NCI-H146 treated with DMSO at 0.1 percent for 48 hours (cell line): ENCODE results near the gene RAP1GDS1.
"Not testable (repeated sequence)": the region's sequence is repeated elsewhere in the genome, so short reads cannot be mapped to it uniquely, and the experiment has no call there.

Experiments
- DNase-seq: peaks from one replicate; lab custom pipeline; 2025; ENCODE audit not compliant: unreplicated experiment; lab: John Stamatoyannopoulos, UW

RAP1GDS1 gene

GRCh38 chr4:98479590-98479989 lies 218.4 kb downstream of the RAP1GDS1 start:
- not testable (repeated sequence) for DNase-seq

GRCh38 chr4:98480535-98480934 lies 219.4 kb downstream of the RAP1GDS1 start:
- no peak for DNase-seq

DNA sequence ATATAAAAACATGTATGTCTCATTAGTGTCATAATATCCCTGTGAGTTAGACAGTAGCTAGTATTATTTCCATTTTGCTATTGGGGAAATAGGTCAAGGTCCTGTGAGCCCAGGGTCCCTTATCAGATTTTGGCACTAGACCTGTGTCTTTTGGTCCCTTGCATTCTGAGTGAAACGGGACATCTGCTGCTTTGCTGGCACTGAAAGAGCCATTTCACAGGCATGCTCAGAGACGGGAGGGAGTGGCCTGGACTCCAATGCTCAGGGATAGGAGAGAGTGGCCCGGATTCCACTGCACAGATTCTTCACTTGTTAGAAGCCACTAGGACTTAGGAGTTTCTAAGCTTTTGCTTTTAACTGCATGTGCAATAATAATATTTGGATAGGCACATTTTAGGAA lies 220.0 kb downstream of the RAP1GDS1 start:
- no peak for DNase-seq

- no peak for DNase-seq
Measured at GRCh38 chr4:98482503-98482846, 221.3 kb downstream of the RAP1GDS1 start.

DNA sequence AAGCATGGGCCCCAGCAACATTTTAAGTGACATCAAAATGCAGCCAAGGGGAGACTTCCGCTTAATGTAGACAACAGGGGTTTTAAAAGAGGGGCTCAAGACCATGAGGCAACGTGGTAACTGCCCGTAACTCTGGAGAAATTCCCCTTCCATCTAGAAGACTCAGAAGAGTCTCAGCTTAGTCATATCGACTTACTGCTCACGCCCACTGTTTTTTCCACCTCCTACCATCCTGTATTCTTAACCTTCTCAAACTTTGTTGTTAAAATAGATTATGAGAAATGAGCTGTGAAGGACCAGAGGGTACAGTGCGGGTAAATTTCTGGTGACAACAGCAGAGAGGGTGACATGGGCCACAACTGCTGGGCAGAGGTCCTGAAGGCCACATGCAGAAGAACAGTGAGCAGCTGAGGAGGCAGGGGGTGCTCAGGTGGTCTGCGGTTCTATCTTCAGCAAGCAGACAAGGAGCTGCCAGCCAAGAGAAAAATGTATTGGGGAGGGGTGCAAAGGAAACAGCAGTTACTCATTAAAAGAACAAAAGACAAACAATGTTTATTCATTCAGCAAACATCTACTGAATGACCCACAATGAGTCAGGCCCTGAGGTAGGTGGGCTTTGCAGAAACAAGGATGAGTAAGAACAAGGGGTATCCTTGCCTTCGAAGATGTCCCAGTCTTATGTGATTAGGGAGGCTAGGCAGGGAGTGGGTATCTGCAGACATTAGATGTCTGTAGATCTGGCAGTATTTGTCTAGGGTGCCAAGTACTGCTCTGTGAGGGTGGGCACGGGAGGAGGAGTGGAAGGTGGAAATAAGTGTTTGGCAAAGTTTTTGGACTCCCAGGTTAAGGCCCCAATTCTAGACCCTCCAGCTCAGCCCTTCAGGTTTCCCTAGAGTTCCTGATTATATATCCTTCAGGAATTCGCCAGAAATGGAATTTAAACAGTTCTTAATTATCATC lies 221.9 kb downstream of the RAP1GDS1 start:
- no peak for DNase-seq

DNA sequence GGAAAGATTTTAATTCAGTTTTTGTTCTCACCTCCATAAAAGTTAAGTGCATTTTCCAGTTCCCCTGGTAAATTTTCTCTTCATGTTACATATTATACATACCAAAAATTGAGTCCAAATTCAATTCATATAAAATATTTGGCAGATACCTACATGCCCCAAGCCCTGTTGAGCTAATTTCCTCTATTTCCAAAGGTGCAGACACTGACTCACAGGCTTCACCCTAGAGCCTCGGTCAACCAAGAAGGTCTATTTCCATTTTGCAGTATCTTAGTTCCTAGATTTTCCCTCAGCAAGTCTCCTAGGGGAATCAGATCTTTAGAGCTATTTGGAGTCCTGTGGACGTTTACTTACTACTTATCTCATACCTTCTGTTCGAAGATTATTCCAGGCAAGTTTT lies 222.8 kb downstream of the RAP1GDS1 start:
- DNase-seq = no peak

GRCh38 chr4:98485816-98486345 lies 224.7 kb downstream of the RAP1GDS1 start:
- no peak for DNase-seq

DNA sequence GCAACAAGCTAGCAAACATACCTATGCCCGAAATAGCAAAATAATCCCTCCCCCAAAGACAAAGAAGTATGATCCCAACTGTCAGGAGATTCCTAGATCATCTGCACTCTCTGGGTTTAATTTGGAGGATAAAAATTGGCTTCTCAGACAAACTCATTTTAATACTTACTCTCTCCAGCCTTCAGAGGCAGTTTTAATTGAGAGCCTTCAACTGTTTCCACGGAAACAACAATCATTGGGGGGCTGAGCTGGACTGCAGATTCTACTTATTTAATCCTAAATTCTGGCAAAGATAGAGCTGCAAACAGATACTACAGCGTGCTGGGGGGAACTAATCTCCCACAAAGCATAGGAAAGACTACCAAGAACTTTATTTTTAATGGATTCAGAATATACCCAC lies 229.1 kb downstream of the RAP1GDS1 start:
- DNase-seq = no peak

DNA sequence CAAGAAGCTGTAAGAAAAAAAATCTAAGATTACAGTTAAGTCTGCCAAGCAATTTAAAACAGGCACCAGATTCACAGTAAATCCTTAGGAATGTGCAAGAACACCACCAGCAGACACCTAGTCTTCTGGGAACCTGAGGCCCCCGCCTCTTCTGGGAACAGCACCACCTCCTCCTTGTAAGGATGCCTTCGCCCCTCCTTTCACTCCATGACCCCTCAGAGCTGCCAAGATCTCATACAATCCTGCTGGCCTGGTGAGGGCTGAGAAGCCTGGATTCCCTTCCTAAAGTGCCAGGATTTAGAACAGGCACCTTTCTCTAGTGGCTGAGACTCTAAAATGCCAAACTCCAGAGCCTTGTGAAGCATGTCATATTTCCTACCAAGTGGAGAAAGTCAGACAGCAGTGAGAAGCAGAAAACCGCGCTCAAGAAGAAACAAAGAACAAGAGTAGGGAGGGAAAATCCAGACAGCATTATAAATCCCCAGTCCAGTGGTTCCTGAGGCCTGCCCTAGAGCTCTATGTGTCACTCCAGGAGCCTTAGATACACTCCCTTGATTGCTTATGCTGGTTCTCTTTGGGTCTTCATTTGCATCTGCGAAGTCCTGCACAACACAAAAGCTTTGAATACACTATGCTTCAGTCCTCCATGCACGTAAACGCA lies 230.8 kb downstream of the RAP1GDS1 start:
- DNase-seq = no peak

DNA sequence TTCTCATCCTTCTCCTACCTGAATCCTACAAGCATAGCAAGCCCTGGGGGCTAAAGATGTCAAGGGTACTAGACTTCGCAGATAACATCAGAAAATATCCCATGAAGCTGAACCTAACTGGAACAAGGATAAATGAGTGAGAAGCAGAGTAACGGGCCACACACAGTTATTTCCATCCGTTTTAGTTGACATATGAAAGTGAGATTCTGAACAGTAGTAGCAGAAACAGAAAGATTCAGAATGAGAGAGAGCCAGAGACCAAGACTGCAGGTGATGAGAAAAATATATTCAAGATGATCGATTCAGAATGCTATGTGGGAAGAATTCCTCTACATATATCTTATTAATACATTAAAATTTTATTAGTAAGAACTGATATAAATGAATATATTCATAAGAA lies 232.1 kb downstream of the RAP1GDS1 start:
- DNase-seq = no peak
